Heart left ventricle (tissue), 13 donors: Measurements from ENCODE around the gene MSI2.

Experiments
- POLR2A ChIP-seq, 2 donors: fragments of 450-650 bp; IDR thresholded peaks; one replicate each; pipeline ENCODE4 v1.6.1; 2017; ENCODE audit warnings: antibody characterized with exemption in 2 of 2, mild to moderate bottlenecking in 2 of 2, moderate library complexity in 2 of 2
- TF ChIP-seq, protein P1 (sequence below), 12 donors: fragments of 200-600 bp; sonication (generic) in 4 of 12; IDR thresholded peaks; one replicate each; pipeline versions ENCODE4 v1.5.0 to v1.8.0; 2018 to 2022; ENCODE audit warnings: antibody characterized with exemption in 12 of 12, mild to moderate bottlenecking in 5 of 12
- donor health status: ischemic (EF 13 %, LVEDD 7.1; RV severe dilation, severe dysfunction).
- donor health status: DM: no; HTN: yes; CAD: no.
- donor health status: DM: no; HTN: no; CAD: no.
- donor health status: ischemic (EF 25% LVEDD 6.9; RV normal size, moderate dysfunction).
- donor health status: ischemic (EF 25% LVEDD 5.7; RV mildly dilated, moderate dysfunction).
- donor health status: ischemic (EF 35%, LVEDD 5.7; RV mildly dilated, moderate dysfunction).
- donor health status: nonischemic (EF 11% LVEDD 7.7; RV severe dilation, severe dysfunction).
- donor health status: DM: yes; HTN: yes; CAD: no.
- donor health status: PGD.
- donor health status: ischemic (EF 29% LVEDD 5.4; RV normal size, mild dysfunction).
- donor health status: nonischemic (EF 23%, LVEDD 6.1; RV moderate dilation, normal function).

DNA sequence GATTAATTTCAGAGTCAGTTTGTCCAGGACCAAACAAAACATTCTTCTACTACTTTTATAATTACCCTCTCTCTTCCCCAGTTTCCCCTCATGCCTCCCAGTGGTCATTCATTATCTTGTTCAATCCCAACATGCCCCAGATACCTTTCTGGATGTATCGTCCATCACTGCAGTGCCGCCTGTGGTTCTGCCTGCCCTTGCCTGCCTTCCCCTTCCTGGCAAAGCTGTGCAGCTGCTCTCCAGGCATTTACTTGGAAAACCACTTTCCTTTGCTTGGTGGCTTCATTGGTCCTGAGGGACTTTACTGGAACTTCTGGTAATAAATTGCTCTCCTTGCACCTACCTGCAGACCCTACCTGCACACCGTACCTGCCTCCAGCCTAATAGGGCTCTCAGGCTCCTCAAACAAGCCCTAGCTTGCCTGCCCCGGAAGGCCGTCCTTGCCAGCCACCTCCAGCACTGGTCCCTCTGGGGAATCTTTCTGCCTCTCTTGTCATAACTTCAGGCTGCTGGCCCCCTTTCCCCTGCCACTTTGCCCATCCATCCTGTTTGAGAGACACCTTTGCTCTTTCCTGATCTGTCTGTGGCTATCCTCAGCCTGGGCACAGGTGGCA is 19.5 kb upstream of the MSI2 start:
- TF ChIP-seq POLR2A (IDR thresholded peaks at IDR 0.05), result no peak
- TF ChIP-seq, protein P1, sequence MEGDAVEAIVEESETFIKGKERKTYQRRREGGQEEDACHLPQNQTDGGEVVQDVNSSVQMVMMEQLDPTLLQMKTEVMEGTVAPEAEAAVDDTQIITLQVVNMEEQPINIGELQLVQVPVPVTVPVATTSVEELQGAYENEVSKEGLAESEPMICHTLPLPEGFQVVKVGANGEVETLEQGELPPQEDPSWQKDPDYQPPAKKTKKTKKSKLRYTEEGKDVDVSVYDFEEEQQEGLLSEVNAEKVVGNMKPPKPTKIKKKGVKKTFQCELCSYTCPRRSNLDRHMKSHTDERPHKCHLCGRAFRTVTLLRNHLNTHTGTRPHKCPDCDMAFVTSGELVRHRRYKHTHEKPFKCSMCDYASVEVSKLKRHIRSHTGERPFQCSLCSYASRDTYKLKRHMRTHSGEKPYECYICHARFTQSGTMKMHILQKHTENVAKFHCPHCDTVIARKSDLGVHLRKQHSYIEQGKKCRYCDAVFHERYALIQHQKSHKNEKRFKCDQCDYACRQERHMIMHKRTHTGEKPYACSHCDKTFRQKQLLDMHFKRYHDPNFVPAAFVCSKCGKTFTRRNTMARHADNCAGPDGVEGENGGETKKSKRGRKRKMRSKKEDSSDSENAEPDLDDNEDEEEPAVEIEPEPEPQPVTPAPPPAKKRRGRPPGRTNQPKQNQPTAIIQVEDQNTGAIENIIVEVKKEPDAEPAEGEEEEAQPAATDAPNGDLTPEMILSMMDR (IDR thresholded peaks at IDR 0.05), result no peak
